DMS114 treated with DMSO at 0.1 percent for 48 hours (cell line): ENCODE data around the gene HADHB.
"Not testable (repeated sequence)": the region's sequence is repeated elsewhere in the genome, so short reads cannot be mapped to it uniquely, and the experiment has no call there.

Experiments used
- DNase-seq: peaks from one replicate; lab custom pipeline; 2025; ENCODE audit not compliant: unreplicated experiment; lab: John Stamatoyannopoulos, UW

Gene HADHB

DNA sequence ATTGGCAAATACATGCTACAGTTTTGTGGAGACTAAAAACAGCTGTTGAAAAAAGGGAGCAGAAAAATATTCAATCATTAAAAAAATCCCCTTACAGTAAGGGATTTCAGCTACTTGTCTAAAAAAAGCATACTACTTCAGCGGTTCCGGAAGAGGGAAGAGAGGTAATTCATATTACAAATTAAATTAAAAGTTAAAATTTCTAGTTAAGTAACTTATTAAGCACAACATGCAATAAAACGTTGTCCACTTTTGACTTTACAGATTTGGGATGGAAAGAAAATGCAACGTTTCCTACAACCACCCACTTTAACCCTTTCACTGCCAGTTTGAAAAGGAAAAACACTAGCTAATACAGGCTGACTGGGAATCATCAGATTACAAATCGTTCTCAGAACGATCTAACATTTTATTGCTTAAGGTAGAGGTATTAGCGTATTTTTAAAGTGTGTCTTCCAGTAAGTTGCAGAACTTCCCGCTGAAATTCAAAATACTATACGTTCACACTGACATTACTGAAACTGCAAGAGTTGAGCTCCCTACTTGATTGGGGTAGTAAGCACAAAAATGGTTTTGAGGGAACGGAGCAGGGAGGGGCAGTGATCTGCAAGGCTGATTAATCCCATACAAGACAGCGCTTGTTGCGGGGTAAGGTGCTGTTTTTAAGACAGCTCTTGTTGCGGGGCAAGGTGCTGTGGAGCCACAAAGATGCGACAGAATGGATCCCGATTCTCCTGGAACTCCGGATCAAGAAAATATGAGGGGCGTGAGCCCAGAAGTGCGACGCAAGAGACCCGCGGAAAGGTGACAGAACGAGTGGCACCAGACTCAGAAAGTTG, 1.1 kb upstream of the HADHB start:
- peak; percentile 19 for DNase-seq

DNA sequence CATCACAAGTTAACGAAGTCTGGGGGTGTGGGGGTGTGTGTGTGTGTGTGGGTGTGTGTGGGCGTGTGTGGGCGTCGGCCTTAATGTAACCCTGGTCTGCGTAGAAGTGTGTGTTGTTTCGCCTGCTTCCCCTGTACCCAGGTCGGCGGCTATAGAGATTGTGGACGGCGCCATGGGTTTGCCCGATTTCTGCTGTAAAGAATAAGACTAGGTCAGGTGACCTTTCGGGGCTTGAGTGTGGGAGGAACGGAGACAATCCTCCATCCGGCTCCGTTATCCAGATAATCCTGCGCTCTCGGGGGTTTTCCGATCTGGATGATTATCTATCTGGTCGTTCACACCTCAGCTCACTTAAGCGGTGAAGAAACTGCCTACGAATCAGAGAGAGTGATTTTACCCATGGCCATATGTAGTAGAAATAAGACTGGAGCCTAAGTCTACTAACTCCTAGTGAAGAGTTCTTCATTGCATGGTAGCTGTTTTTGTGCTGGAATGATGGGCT, 543 bp downstream of the HADHB start:
- DNase-seq = no peak

- no peak for DNase-seq
Measured at GRCh38 chr2:26245810-26246209, 1.1 kb downstream of the HADHB start.

- DNase-seq = no peak
Measured at GRCh38 chr2:26246818-26247217, 2.1 kb downstream of the HADHB start.

- DNase-seq = no peak
Measured at GRCh38 chr2:26249625-26250024, 4.9 kb downstream of the HADHB start.

GRCh38 chr2:26251893-26252292, 7.2 kb downstream of the HADHB start:
- no peak for DNase-seq

GRCh38 chr2:26255759-26256384, 11.1 kb downstream of the HADHB start:
- DNase-seq = no peak

- not testable (repeated sequence) for DNase-seq
Measured at GRCh38 chr2:26258836-26259235, 14.1 kb downstream of the HADHB start.

DNA sequence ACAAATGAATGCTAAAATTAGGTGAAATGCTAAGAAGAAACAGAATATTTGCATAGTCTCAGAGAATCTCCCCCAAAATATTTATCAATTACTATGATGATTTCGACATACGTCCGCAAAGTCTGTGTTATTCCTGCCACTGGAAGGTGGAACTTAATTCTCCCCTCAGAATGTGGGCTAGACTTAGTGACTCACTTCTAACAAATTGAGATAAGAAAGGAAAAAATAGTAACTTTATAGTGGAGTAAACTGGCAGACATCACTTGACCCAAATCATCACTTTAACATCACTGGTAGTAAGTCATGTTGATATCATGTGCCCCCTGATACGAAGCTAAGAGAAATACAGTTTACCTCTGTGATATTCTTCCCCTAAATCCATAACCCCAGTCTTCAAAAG, 23.5 kb downstream of the HADHB start:
- DNase-seq = no peak

DNA sequence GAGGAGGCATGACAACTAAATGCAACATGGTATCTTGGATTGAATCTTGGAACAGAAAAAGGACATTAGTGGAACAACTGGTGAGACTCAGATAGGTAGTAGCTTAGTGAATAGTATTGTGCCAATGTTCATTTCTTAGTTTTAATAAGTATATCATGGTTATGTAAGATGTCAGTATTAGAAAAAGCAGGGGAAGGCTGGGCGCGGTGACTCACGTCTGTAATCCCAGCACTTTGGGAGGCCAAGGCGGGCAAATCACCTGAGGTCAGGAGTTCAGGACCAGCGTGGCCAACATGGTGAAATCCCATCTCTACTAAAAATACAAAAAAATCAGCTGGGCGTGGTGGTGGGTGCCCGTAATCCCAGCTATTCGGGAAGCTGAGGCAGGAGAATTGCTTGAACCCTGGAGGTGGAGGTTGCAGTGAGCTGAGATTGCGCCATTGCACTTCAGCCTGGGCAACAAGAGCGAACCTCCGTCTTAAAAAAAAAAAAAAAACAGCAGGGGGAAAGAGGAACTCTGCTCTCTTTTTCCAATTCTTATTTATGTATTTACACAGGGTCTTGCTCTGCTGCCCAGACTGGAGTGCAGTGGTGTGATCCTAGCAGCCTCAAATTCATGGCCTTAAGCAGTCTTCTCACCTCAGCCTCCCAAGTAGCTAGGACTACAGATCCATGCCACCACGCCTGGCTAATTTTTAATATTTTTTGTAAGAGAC, 24.1 kb downstream of the HADHB start:
- DNase-seq = not testable (repeated sequence)

- no peak for DNase-seq
Measured at GRCh38 chr2:26269571-26270158, 24.9 kb downstream of the HADHB start.

GRCh38 chr2:26270373-26270772, 25.6 kb downstream of the HADHB start:
- no peak for DNase-seq

GRCh38 chr2:26273501-26273900, 28.8 kb downstream of the HADHB start:
- DNase-seq = no peak

- no peak for DNase-seq
Measured at GRCh38 chr2:26274058-26274613, 29.4 kb downstream of the HADHB start.

DNA sequence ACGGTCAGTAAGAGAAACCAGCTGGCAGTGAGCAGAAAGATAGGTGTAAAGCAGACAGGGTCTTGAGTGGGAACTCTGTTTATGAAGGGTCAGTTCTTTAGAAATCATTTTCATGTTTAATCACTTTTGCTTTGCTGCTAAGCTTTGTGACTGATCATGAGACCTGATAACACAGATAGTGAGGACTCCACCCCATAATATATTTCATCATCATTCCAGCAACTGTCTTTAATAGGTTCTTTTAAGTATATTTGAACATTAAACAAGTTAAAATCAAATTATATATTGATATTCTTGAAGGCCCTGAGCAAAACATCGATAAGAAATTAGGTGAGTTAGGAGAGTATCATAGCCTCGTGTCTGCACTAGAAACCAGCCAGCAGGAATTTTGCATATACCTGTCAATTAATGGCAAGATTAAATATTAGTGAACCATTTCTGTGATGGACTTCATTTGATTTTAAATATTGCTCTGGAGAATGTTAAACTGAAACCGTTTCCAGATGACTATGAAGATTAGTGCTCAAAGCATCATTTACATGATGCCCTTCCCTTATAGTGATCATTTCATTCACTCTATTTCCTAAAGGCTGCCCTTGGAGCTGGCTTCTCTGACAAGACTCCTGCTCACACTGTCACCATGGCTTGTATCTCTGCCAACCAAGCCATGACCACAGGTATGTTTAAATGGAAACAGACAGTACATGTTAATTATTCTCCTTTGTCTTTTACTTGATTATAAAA, 31.9 kb downstream of the HADHB start:
- no peak for DNase-seq

GRCh38 chr2:26279886-26280285, 35.1 kb downstream of the HADHB start:
- no peak for DNase-seq

DNA sequence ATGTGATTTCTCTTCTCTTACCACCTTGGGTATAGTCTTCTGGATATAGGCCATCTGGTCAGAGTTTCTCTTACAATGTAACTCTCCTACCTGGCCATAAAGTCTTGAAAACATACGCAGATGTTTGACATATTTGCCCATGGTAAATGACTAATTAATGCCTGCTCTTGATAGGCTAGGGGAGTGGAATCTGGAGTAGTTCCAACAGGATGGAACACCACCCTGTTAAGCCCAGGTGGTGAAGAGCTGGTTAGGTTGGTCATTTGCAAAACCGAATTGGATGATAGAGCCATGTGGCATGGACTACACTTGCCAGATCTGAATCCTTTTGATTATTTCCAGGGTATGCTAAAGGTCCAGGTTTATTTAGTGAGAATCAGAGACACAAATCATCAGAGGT, 36.5 kb downstream of the HADHB start:
- no peak for DNase-seq

DNA sequence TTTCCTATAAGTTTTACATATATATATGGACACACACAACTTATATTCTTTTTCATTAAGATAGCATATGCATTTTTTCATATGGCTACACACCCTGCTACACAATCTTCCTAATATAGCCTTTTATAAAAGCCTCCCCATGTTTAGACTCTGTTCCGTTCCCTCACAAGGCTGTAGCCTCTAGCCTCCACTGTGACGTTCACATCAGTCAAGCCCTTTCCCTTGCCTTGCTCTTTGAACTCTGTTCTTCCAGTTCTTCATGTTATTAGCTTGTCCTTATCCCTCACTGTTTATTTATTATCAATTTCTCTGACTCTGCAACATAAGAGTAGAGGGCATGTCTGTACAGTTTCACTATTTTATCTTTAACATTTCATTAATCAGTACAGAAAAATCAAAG, 38.9 kb downstream of the HADHB start:
- DNase-seq = no peak

GRCh38 chr2:26284132-26284531, 39.4 kb downstream of the HADHB start:
- DNase-seq = no peak

DNA sequence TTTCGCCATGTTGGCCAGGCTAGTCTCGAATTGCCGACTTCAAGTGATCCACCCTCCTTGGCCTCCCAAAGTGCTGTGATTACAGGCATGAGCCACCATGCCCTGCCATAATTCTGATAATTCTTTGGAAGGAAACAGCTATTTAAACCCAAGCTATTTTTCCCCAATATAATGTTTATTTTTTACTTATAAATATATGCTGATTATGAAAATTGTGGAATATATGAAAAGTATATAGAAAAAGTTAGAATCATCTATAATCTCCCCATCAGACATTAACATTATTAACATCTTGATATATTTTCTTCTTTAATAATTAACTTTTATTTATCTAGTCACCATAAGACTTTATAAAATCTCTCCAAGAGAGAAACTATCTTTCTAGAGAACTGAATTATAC, 41.2 kb downstream of the HADHB start:
- no peak for DNase-seq
